ENCODE measurements around the gene PI4KA.
"Not testable (repeated sequence)": the region's sequence is repeated elsewhere in the genome, so short reads cannot be mapped to it uniquely, and the experiment has no call there.

PI4KA gene

DNA sequence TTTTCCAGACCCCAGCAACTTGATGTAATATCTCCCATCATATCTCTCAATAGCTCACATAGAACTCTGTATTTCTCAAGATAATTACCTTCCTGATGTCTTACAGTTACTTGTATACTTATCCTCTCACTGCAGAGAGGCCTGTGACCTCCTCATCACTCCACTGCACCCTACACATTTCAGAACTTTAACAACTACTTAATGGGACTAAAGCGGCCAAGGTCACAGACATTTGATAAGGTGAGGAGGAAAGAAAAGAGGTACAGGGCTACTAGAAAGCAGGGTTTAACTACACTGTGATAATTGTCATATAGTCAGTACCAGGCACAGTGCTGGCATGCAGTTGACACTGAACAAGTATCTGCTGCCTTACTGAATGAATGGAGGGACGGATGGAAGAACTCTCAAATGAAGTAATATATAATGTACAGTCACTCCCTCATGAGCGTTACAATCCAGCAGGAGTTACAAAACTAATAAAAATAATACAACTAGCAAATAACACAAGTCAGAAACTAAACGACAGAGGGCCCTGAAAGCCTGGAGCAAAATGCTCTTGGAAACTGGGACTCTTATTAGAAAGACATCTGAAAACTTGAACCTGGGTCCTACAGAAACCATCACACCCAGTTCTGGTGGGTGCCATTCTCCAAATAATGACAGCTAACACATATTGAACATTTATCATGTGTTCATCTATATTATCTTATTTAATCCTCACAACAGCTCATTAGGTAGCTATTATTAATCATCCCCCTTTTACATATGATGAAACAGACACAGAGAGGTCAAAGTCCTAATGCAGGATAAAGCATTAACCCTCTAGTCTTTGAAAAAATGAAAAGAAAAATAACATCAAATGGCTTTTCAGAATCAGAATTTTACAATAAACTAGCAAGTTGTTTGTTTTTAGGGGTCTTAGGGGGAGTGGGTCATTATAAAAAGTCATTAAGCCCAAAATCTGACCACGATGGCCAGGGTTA, 14.3 kb downstream of the PI4KA start:
- DNase-seq: no peak

DNA sequence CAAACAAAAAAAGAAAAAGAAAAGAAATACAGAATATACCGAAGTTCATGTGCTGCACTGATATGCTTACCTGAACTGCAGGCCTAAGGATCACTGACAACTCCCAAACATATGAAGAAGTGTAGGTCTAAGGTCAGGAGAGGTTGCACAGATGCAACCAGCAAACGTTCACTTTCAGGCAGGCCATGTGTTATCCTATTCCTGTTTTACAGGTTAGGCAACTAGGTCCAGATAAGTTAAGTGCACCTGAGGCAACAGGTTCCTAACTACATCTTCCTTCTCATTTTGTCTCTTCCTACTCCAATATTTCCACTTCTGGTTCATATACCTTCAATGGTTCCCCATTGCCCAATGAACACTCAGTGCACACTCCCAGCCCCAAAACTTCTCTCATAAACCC, 15.1 kb downstream of the PI4KA start:
- DNase-seq: no peak

DNA sequence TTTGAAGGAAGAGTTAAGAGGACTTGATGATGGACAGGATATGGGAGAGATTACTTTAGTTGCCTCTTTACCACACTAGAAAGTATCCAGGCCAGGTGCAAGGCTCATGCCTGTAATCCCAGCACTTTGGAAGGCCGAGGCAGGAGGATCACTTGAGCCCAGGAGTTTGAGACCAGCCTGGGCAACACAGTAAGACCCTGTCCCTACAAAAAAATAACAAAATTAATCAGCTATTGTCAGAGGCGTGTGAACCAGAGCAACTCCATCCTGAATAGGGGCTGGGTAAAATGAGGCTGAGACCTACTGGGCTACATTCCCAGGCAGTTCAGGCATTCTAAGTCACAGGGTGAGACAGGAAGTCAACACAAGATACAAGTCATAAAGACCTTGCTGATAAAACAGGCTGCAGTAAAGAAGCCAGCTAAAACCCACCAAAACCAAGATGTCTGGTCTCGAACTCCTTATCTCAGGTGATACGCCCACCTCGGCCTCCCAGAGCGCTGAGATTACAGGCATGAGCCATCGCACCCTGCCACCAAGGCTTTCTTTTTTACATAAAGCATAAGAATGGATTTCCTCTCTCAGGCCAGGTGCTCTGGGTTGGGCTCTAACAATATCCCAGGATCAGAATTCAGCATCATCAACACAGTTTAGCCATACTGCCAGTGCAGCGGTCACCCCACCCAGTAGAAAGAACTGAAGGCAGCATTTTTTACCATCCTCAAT, 17.8 kb downstream of the PI4KA start:
- DNase-seq: no peak

DNA sequence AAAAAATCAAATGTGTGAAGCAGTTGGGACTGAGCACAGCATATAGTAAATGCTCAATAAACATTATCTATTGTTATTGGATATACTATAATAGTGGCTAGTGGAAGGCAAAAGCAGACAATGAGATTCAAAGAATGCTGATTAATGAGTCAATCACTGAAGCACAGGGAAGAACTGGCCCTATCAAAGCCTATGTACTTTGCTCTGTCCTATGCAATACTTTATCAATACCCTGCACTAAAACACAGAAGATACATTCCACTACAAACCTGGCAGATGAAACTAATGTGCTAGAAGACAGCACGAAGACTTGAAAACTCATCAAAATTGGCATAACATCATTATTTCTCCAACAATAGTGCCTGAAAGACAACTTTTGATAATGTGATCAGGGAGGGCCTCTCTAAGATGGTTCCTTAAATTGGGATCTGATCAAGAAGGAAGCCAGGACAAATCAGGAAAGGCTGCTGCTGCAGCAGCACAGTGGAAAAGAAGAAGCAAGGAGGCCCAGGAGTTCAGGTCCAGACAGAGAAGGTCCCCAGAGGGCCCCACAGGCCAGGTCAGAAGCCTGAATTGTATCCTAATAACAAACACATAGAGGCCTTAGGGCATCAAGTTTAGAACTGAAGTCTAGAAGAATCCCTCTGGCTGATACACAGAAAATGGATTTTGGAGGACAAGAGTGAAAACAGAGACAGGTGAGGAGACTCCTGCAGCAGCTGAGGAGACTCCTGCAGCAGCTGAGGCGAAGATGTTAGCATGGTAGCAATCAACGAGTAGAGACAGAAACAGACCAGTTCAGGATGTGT, 18.6 kb downstream of the PI4KA start:
- DNase-seq: no peak

DNA sequence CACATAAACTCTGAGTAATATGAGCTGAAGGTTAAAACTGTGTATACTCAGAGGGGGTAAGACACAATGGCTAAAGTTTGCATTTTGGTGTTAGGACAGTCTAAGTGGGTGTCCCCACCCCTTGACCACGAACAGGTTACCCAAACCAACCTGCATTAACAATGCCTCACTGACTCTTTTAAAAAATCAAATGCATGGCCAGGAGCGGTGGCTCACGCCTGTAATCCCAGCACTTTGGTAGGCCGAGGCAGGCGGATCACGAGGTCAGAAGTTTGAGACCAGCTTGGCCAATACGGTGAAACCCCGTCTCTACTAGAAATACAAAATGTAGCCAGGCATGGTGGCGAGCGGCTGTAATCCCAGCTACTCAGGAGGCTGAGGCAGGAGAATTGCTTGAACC, 19.3 kb downstream of the PI4KA start:
- DNase-seq: not testable (repeated sequence)

DNA sequence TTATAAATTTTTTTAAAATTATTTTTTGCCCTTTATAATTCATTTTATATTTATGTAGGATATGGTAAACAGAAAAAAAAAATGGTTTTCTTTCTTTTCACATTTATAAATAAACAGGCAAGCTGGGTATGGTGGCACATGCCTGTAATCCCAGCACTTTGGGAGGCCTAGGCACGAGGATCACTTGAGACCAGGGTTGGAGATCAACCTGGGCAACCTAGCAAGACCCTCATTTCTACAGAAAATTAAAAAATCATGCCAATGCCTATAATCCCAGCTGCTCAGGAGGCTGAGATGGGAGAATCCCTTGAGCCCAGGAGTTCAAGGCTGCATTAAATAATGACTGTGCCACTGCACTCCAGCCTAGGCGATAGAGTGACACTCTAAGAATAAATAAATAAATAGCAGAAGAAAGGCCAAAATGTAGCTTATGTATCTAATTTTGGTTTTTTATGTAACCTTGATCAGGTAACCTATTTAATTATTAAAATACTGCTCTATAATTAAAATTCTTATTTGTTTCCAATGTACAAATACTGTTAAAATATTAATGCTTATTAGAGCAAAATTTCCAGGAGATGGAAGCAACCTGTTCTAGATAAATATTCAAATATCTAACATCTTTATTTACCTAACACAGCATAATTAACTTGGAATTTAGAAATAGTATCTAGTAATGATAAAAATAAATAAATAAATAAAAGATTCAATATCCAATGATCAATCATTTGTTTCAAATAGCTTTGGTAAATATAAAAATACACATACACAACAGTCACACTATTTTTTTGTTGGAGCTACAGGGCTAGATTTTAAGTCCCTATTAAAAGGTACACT, 21.4 kb downstream of the PI4KA start:
- DNase-seq: no peak

DNA sequence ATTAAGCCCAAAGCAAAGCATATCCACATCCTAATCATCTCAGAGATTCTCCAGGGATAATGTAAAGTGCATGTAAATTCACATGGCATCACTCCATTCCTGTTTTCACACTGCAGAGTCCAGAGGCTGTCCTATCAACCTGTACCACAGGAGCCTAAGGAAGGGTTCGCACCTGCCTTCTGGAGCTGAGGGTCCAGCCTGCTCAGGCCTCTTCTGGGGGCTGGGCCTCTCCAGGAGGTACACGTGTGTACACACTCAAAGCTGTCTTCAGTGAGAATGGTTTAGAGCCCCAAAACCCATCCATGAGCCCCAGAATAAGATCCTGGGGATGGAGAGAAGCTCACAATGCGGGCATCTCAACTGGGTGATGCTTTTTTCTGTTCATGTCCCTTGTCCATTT, 23.9 kb downstream of the PI4KA start:
- no peak for DNase-seq

DNA sequence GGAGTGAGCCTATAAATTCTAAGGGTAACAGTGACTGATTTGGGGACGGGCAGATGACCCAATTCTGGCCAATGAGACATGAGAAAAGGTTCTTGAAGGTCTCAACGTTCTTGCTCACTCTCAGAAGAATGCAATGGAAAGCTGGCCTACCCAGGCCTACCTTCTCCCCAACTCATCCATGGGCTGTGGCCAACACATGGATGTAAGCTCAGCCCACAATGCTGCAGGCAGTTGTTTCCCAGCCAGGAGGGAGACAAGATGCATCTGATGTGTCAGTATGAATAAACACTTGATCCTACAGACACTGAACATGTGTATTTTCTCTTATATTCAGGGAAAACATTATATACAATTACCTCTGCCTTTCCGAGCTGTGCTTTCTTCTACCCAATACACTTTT, 24.4 kb downstream of the PI4KA start:
- DNase-seq: no peak

DNA sequence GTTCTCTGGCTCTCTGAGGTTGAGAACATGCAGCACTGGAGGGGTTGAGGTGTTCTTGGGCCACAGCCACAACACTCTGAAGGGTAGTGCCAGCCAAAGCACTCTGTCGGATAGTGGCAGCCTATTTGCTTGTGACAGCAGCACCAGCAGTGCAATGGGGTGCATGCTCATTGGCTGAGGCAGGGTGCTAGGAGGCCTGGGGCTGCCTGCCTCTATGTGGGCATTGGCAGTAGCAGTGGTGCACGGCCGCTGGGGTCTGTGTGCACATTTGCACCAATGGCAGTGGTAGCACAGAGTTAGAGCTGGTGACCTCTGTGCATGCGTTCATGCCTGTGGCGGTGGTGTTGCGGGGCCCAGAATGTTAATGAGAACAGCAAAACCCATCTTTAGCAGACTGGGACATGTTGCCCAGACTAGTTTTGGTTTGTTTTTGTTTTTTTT, 25.4 kb downstream of the PI4KA start:
- no peak for DNase-seq

DNA sequence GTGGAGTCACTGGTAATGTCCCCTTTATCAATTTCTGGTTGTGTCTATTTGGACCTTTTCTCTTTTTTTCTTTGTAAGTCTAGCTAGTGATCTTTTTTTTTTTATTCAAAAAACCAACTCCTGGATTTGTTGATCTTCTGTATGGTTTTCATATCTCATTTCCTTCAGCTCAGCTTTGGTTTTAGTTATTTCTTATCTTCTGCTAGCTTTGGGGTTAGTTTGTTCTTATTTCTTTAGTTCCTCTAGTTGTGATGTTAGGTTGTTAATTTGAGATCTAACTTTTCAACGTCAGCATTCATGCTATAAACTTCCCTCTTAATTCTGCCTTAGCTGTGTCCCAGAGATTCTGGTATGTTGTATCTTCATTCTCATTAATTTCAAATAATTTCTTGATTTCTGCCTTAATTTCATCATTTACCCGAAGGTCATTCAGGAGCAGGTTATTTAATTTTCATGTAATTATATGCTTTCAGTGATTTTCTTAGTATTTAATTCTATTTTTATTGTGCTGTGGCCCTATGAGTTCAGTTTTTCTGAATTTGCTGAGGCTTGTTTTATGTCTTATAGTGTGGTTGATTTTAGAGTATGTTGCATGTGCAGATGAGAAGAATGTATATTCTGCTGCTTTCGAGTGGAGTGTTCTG, 29.0 kb downstream of the PI4KA start:
- no peak for DNase-seq

DNA sequence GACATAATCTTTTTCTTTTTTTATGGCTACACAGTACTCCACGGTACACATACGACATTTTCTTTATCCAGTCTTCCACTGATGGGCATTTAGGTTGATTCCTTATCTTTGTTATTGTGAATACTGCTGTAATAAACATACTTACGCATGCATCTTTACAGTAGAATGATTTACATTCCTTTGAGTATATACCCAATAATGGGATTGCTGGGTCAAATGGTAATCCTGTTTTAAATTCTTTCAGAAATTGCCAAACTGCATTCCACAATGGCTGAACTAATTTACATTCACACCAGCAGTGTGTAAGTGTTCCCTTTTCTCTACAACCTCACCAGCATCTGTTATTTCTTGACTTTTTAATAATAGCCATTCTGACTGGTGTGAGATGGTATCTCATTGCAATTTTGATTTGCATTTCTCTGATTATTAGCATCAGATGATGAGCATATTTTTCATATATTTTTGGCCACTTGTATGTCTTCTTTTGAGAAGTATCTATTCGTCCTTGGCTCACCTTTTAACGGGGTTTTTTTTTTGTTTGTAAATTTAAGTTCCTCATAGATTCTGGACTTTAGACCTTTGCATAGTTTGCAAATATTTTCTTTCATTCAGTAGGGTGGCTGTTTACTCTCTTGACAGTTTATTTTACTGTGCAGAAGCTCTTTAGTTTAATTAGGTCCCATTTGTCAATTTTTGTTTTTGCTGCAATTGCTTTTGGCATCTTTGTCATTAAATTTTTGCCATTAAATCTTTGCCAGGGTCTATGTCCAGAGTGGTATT, 32.0 kb downstream of the PI4KA start:
- not testable (repeated sequence) for DNase-seq

DNA sequence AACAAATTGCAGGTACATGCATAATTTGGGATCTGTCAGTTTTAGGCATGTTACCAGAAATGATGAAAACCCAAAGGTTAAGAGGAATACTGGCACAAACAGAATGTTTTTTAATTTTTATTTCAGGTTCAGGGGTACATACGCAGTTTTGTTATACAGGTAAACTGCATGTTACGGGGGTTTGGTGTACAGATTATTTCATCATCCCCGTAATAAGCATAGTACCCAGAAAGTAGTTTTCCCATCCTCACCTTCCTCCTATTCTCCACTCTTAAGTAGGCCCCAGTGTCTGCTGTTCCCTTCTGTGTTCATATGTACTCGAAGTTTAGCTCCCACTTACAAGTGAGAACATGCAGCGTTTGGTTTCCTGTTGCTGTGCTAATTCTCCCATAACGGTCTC, 33.0 kb downstream of the PI4KA start:
- DNase-seq: no peak

DNA sequence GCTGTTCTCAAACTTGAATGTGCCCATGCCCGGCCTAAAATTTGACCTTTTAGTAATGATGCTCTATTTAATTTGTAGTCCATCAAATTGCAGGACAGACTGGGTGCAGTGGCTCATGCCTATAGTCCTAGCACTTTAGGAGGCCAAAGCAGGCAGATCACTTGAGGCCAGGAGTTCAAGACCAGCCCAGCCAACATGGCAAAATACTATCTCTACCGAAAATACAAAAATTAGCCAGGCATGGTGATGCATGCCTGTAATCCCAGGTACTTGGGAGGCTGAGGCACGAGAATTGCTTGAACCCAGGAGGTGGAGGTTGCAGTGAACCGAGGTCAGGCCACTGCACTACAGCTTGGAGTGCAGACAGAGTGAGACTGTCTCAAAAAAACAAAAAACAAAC, 33.4 kb downstream of the PI4KA start:
- DNase-seq: not testable (repeated sequence)

DNA sequence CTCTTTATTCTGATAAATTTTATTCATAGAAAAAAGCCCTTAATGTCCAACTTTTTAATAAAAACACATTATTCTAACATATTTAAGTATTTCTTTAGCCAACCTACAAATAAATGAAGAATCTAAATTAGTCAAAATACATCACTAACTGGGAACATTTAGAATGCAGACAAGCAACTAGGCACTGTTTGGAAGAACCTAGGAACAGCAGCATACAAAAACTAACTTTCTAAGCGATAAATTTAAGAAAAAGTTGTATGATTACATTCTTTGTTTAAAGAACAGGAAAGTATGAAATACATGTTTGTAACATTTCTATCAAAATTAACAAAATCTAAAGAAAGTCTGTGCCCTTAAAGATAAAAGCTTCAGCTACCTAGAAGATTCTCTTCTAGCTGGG, 35.3 kb downstream of the PI4KA start:
- no peak for DNase-seq

DNA sequence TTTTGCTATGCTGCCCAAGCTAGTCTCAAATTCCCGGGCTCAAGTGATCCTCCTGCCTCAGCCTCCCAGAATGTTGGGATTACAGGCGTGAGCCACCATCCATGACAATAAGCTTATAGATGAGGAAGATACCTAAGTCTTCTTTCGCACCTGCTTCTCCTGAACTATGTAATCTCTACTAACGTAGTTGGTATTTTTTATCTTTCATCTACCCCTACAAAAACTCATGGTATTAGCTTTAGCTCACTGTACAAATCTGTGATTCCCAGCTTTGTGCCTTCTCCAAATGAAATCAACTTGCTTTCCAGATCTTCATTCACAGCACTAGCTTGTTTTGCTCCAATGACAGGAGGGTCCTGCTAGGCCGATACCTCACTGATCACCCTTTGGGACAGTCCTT, 36.4 kb downstream of the PI4KA start:
- no peak for DNase-seq

DNA sequence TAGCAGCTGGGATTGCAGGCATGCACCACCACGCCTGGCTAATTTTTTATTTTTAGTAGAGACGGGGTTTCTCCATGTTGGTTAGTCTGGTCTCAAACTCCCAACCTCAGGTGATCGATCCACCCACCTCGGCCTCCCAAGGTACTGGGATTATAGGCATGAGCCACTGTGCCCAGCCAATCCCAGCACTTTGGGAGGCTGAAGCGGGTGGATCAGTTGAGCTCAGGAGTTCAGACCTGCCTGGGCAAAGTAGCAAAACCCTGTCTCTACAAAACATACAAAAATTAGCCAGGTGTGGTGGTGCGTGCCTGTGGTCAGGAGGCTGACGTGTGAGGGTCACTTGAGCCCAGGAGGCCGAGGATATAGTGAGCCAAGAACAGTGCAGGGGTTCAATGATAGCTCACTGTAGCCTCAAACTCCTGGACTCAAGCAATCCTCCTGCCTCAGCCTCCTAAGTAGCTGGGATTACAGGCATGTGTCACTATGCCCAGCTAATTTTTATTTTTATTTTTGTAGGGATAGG, 36.8 kb downstream of the PI4KA start:
- DNase-seq: not testable (repeated sequence)

DNA sequence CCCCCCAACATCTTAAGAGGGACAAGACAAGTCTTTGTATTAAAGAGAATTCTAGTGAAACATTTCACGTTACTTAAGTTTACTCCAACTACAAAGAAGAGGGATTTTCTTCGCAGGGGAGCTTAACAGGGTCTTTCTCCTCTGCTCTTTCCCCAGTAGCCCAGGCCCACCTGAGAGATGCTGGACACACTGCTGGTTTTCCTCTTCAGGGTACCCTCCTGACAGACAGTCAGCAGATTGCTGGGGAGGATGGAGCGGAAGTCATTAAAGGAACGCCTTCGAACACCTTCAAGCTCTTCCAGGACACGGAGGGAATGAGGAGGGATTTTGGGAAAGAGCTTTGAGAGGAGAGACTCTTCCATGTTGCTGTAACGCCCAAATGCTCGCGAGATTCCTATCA, 39.1 kb downstream of the PI4KA start:
- no peak for DNase-seq

DNA sequence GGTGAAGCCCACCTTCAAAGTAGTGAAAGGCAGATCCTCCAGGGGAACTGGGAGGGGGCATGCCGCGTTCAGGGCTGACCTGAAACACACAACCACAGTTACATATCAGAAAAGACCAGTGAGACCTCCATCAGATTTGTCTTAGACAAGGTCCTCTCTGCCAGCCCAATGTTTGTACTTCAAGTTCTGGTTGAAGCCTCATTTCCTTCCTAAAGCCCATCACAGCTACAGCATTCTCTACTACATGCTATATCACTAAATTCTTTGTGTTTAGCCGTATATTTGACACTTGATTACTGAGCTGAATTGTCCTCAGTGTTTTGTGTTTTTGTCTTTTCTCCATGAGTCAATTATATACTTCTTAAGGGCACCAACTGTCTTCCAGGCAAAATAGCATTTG, 40.1 kb downstream of the PI4KA start:
- no peak for DNase-seq

DNA sequence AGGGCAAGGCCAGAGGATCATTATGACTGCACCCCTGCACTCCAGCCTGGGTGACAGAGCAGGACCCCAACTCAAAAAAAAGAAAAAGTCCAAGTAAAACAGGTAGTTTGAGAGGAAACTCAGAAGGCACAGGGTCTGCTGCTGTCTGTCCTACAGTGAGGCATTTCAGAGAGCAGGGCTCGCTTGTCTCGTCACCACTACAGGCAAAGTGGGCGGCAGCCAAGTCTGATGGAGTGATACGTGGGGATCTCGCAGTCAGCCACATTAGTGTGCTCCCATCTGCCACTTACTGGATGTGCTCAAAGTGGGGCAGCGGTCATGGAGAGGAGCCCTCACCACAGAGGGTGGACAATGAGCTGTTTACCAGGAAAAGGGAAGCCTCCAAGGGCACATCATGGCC, 42.1 kb downstream of the PI4KA start:
- DNase-seq: no peak

DNA sequence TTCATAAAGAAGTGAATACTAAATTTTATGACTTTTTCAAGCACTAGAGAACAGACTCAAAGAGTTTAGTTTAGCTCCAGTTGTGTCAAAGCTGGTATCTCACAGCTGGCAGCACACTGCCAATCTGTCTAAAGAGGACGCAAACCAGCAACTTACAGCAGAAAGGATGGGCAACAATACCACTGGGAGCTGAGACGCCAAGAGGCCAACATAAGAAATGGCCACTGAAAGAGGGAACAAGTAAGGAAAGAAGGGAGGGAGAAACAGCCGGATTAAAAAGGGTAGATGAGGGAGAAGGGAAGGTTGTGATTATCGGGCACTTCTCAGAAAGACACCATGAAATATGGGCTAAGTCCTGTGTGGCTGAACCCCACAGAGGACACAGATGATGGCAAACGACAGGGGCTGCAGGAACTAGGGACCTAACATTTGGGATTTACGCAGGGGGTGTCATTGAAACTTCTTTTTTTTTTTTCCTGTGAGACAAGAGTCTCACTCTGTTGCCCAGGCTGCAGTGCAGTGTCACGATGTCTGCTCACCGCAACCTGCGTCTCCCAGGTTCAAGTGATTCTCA, 43.0 kb downstream of the PI4KA start:
- DNase-seq: no peak
